C4-2B (cell line): Measurements from ENCODE around the gene TNFRSF1B.

Experiments used
- CTCF ChIP-seq: fragments of 450-650 bp; conservative IDR thresholded peaks from 2 replicates; pipeline ENCODE4 v1.5.1; 2017; ENCODE audit warnings: mild to moderate bottlenecking
- ZFX ChIP-seq: fragments of 450-650 bp; IDR thresholded peaks from 2 replicates; pipeline ENCODE4 v1.6.1; 2017

GRCh38 chr1:12195416-12195815 lies 28.6 kb downstream of the TNFRSF1B start:
- TF ChIP-seq ZFX = no peak
- TF ChIP-seq CTCF = no peak
